GM12878 (cell line): ENCODE results near the gene MBOAT2. TPM values are rescaled to one million over a fixed set of nuclear protein-coding genes. Genes with fewer than 3 reads are reported as not detected.

Source experiments
- ATAC-seq: fragments of 200-7000 bp; cut with Tn5 transposase; 3 replicates; pipeline ENCODE4 v1.9.1; 2020; ENCODE audit warnings: mild to moderate bottlenecking, moderate library complexity
- BruUV-seq: library from RNA; stranded (reverse); fragments of 400-500 nt; replicated peaks from 2 replicates; lab custom pipeline; 2021; lab: Mats Ljungman, UMichigan
- CTCF ChIA-PET: fragments of 300-600 bp; sonication (Branson Sonifier 250); formaldehyde crosslinking; extraction: SDS; loops from one replicate; lab custom pipeline; 2021; ENCODE audit warnings: inconsistent platforms; lab: Yijun Ruan, JAX
- POLR2A ChIA-PET: fragments of 350-600 bp; formaldehyde crosslinking; extraction: SDS; loops from one replicate; lab custom pipeline; 2021; ENCODE audit warnings: inconsistent platforms; lab: Charles Lee
- RAD21 ChIA-PET: fragments of 300-600 bp; sonication (Branson Sonifier 250); formaldehyde crosslinking; loops from one replicate; lab custom pipeline; 2023; ENCODE audit warnings: antibody characterized with exemption; ENCODE audit not compliant: unreplicated experiment; lab: Charles Lee
- SMC1A ChIA-PET: fragments of 300-600 bp; sonication (Branson Sonifier 250); formaldehyde crosslinking; loops from one replicate; lab custom pipeline; 2023; ENCODE audit not compliant: unreplicated experiment, uncharacterized antibody; lab: Charles Lee
- DNase-seq: peaks from one replicate; pipeline ENCODE4 v3.0.0-alpha.2; 2011; ENCODE audit warnings: low read depth, low spot score
- FAIRE-seq: peaks from 3 replicates; lab custom pipeline; 2011; peaks lifted over from hg19 to GRCh38; lab: Jason Lieb, UNC
- H2AFZ ChIP-seq: 2 replicates; pipeline ENCODE4 v1.6.0; 2011; ENCODE audit warnings: low read depth, low read length, control low read depth; ENCODE audit not compliant: control insufficient read depth
- H3K27ac ChIP-seq: 2 replicates; pipeline ENCODE4 v1.5.1; 2011; ENCODE audit warnings: control low read depth; ENCODE audit not compliant: control insufficient read depth, insufficient read depth
- H3K27me3 ChIP-seq, 2 experiments: replicated peaks in 1 of 2; 2 replicates each; pipeline versions ENCODE4 v1.6.0 to v1.6.1; 2011; ENCODE audit warnings: low read length in 1 of 2; ENCODE audit not compliant: control insufficient read depth in 2 of 2, insufficient read depth in 2 of 2
- H3K36me3 ChIP-seq, 2 experiments: 2 replicates each; pipeline ENCODE4 v1.5.1; 2011; ENCODE audit warnings: low read length in 1 of 2; ENCODE audit not compliant: control insufficient read depth in 2 of 2, insufficient read depth in 2 of 2
- H3K4me1 ChIP-seq: 2 replicates; pipeline ENCODE4 v1.6.1; 2011; ENCODE audit warnings: mild to moderate bottlenecking, low read length, moderate library complexity, mixed read lengths; ENCODE audit not compliant: control insufficient read depth, insufficient read depth
- H3K4me2 ChIP-seq: 2 replicates; pipeline ENCODE4 v1.6.0; 2011; ENCODE audit warnings: control low read depth; ENCODE audit not compliant: control insufficient read depth, insufficient read depth
- H3K4me3 ChIP-seq: fragments of 200-600 bp; sonication (generic); 2 replicates; pipeline ENCODE4 v1.5.1; 2016
- H3K79me2 ChIP-seq: 2 replicates; pipeline ENCODE4 v1.6.0; 2011; ENCODE audit warnings: low read length; ENCODE audit not compliant: control insufficient read depth, insufficient read depth
- H3K9ac ChIP-seq: 2 replicates; pipeline ENCODE4 v1.8.0; 2011; ENCODE audit warnings: low read length, control low read depth, mixed read lengths; ENCODE audit not compliant: control insufficient read depth, insufficient read depth
- H3K9me3 ChIP-seq: replicated peaks from 3 replicates; pipeline ENCODE4 v1.5.1; 2011; ENCODE audit warnings: mild to moderate bottlenecking, low read length; ENCODE audit not compliant: control insufficient read depth, insufficient read depth
- H4K20me1 ChIP-seq: 2 replicates; pipeline ENCODE4 v1.6.0; 2011; ENCODE audit not compliant: control insufficient read depth, insufficient read depth
- CBFB ChIP-seq: IDR thresholded peaks from 2 replicates; pipeline ENCODE4 v1.6.1; 2016; ENCODE audit warnings: antibody characterized with exemption, low read depth
- ELK1 ChIP-seq: IDR thresholded peaks from 2 replicates; pipeline ENCODE4 v1.6.1; 2012; ENCODE audit warnings: low read depth, low read length, improper control_type of control experiment
- FOS ChIP-seq: IDR thresholded peaks from 3 replicates; pipeline ENCODE4 v1.6.1; 2011; ENCODE audit warnings: borderline replicate concordance; ENCODE audit not compliant: insufficient read length; ENCODE audit errors: extremely low read depth
- GATAD2B ChIP-seq: fragments of 450-650 bp; conservative IDR thresholded peaks from 2 replicates; pipeline ENCODE4 v1.6.1; 2017; ENCODE audit warnings: low read depth, mild to moderate bottlenecking, moderate library complexity
- HCFC1 ChIP-seq: fragments of 150-350 bp; IDR thresholded peaks from 2 replicates; pipeline ENCODE4 v1.6.1; 2014; ENCODE audit warnings: low read length
- MEF2B ChIP-seq: fragments of 450-650 bp; IDR thresholded peaks from 2 replicates; pipeline ENCODE4 v1.6.1; 2018; ENCODE audit warnings: mild to moderate bottlenecking, moderate library complexity; ENCODE audit not compliant: partially characterized antibody, poor library complexity, severe bottlenecking
- NR2C1 ChIP-seq: fragments of 450-650 bp; IDR thresholded peaks from 2 replicates; pipeline ENCODE4 v1.6.1; 2017; ENCODE audit warnings: antibody characterized with exemption, mild to moderate bottlenecking, moderate library complexity
- PKNOX1 ChIP-seq: fragments of 450-650 bp; IDR thresholded peaks from 2 replicates; pipeline ENCODE4 v1.6.1; 2016; ENCODE audit warnings: mild to moderate bottlenecking
- PRDM15 ChIP-seq: fragments of 450-650 bp; formaldehyde crosslinking; IDR thresholded peaks from 2 replicates; pipeline ENCODE4 v1.4.0; 2020; ENCODE audit warnings: mild to moderate bottlenecking, moderate library complexity
- SMAD1 ChIP-seq: fragments of 450-650 bp; IDR thresholded peaks from 2 replicates; pipeline ENCODE4 v1.6.1; 2018; ENCODE audit warnings: mild to moderate bottlenecking, low read depth; ENCODE audit not compliant: partially characterized antibody
- SP1 ChIP-seq: IDR thresholded peaks from one replicate; pipeline ENCODE4 v1.6.1; 2011; ENCODE audit warnings: low read depth, low read length
- SREBF1 ChIP-seq: IDR thresholded peaks from 2 replicates; pipeline ENCODE4 v1.6.1; 2012; ENCODE audit warnings: mild to moderate bottlenecking, low read length
- ZNF384 ChIP-seq: IDR thresholded peaks from 2 replicates; pipeline ENCODE4 v1.6.1; 2012; ENCODE audit warnings: low read depth, mild to moderate bottlenecking, low read length, improper control_type of control experiment, borderline replicate concordance
- WGBS: methylation state at CpG from one replicate; pipeline ENCODE4 v1.1.6; 2016; ENCODE audit warnings: low lambda C conversion rate; ENCODE audit not compliant: insufficient replicate concordance, insufficient coverage; ENCODE audit errors: missing lambda C conversion rate; 5-methylcytosine and 5-hydroxymethylcytosine counted together
- in situ Hi-C: fragments of 300-500 bp; cut with MboI; formaldehyde crosslinking; loops from 9 replicates; pipeline ENCODE4 v1.14.3; 2018; ENCODE audit warnings: mixed read lengths
- intact Hi-C: fragments of 100-400 bp; cut with micrococcal nuclease; formaldehyde crosslinking; loops from one replicate; pipeline ENCODE4 v1.14.2; 2022; ENCODE audit not compliant: unreplicated experiment
- polyA plus RNA-seq, 11 experiments: library from polyadenylated mRNA; depleted of rRNA in 4 of 11; unstranded in 6 of 11; stranded (reverse) in 5 of 11; fragments of >200 nt; fragmentation: Nextera tagmentation in 4 of 11; fragmentation: Illumina TruSeq in 1 of 11; extraction: Ambion mirVana in 4 of 11; extraction: Trizol in 1 of 11; gene quantifications; 1 replicate in 1 of 11; 2 replicates in 10 of 11; pipeline versions ENCODE4 v1.2.1 to v1.2.3, GENCODE V29; 2011 to 2016; ENCODE audit warnings: inconsistent platforms in 2 of 11, missing spikeins in 2 of 11, low read depth in 1 of 11
- total RNA-seq, 4 experiments: library from RNA; depleted of rRNA in 3 of 4; stranded (reverse); fragments of >200 nt in 3 of 4; fragmentation: Illumina TruSeq in 1 of 4; extraction: Trizol in 1 of 4; gene quantifications; 2 replicates each; pipeline versions ENCODE4 v1.2.1 to v1.2.3, GENCODE V29; 2013 to 2021
- TF ChIP-seq, protein P1 (sequence below): fragments of 450-650 bp; IDR thresholded peaks from 2 replicates; pipeline ENCODE4 v1.6.1; 2018; ENCODE audit warnings: borderline replicate concordance, mild to moderate bottlenecking; ENCODE audit not compliant: partially characterized antibody

MBOAT2 gene
- total and polyA plus RNA-seq, 10 of the 15 experiments (the other 5 are each of a cell fraction or from before 2014, with no cell fraction given): 0.08 to 40.6 (median 1.8) TPM

- no peaks in the 10 kb centered on the region for H3K4me1 ChIP-seq
- WGBS: 45% methylated on average over 12 of the region's 12 CpGs
- no peaks in the 10 kb centered on the region for H4K20me1 ChIP-seq
- ChIA-PET RAD21 (no interaction called here), SMC1A (no interaction called here), POLR2A (interaction anchor here (0.7 kb wide), 1 partner anchor 1262 kb away, joined by 3 read pairs; no protein-coding TSS in a partner anchor), CTCF (no interaction called here)
- no peaks in the 10 kb centered on the region for H3K36me3 ChIP-seq
- no TSS peak for BruUV-seq
- DNase-seq: no peak
- no peaks in the 10 kb centered on the region; the same call in 2 of the 3 replicates for H3K9me3 ChIP-seq
- no peaks in the 10 kb centered on the region for H3K27me3 ChIP-seq
- no peak overlapping the region for H3K4me3 ChIP-seq
- in situ Hi-C loops: no loop called here
- no peak for FAIRE-seq
- peaks cover 13% of the 10 kb centered on the region for H3K79me2 ChIP-seq
- H3K4me2 ChIP-seq: no peak overlapping the region
- ATAC-seq: no peak
- no peak overlapping the region for H2AFZ ChIP-seq
- no peak overlapping the region for H3K9ac ChIP-seq
- intact Hi-C loops: no loop called here
- no peak overlapping the region for H3K27ac ChIP-seq
- TF ChIP-seq PKNOX1 (no peak), GATAD2B (no peak), CBFB (no peak), HCFC1 (no peak), FOS (no peak), PRDM15 (no peak), ELK1 (no peak), ZNF384 (no peak), SREBF1 (no peak), SP1 (no peak), SMAD1 (no peak), NR2C1 (no peak), MEF2B (no peak)
- TF ChIP-seq, protein P1, sequence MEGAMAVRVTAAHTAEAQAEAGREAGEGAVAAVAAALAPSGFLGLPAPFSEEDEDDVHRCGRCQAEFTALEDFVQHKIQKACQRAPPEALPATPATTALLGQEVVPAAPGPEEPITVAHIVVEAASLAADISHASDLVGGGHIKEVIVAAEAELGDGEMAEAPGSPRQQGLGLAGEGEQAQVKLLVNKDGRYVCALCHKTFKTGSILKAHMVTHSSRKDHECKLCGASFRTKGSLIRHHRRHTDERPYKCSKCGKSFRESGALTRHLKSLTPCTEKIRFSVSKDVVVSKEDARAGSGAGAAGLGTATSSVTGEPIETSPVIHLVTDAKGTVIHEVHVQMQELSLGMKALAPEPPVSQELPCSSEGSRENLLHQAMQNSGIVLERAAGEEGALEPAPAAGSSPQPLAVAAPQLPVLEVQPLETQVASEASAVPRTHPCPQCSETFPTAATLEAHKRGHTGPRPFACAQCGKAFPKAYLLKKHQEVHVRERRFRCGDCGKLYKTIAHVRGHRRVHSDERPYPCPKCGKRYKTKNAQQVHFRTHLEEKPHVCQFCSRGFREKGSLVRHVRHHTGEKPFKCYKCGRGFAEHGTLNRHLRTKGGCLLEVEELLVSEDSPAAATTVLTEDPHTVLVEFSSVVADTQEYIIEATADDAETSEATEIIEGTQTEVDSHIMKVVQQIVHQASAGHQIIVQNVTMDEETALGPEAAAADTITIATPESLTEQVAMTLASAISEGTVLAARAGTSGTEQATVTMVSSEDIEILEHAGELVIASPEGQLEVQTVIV: no peak
Measured at GRCh38 chr2:8840475-8841091, 162.9 kb downstream of the MBOAT2 start.
